Stimulated activated CD8-positive, alpha-beta memory T cell treated with anti-CD3 and anti-CD28 coated beads, Interleukin-15, amount 100 ng/mL, for 1 hour (primary cell): Measurements from ENCODE around the gene DRAM2.
A peak's percentile ranks its signal among the peaks of the same experiment; 100 is the strongest.

Experiments used
- DNase-seq: peaks from one replicate; pipeline ENCODE4 v3.0.0-alpha.2; 2020; ENCODE audit warnings: low read depth

The DRAM2 gene

GRCh38 chr1:111139956-111140679 lies at the start of gene DRAM2, which contains the start of gene CEPT1:
Gene DRAM2 (minus strand): TSS chr1:111140093. CDS start chr1:111131554, 8,539 bp downstream.
Gene CEPT1 (plus strand): TSS chr1:111140223. CDS start chr1:111147715, 7,492 bp downstream.
- DNase-seq: peak; percentile 90

- DNase-seq: no peak
Measured at GRCh38 chr1:111184663-111185062, 44.8 kb upstream of the DRAM2 start.

- no peak for DNase-seq
Measured at GRCh38 chr1:111183308-111184069, 43.6 kb upstream of the DRAM2 start.

GRCh38 chr1:111182052-111182451 lies 42.2 kb upstream of the DRAM2 start:
- DNase-seq: no peak

GRCh38 chr1:111179968-111180533 lies 40.2 kb upstream of the DRAM2 start:
- no peak for DNase-seq

- no peak for DNase-seq
Measured at GRCh38 chr1:111176678-111177077, 36.8 kb upstream of the DRAM2 start.

- DNase-seq: no peak
Measured at GRCh38 chr1:111175349-111175748, 35.5 kb upstream of the DRAM2 start.

- DNase-seq: no peak
Measured at GRCh38 chr1:111174070-111174469, 34.2 kb upstream of the DRAM2 start.

GRCh38 chr1:111172463-111172862 lies 32.6 kb upstream of the DRAM2 start:
- DNase-seq: no peak

- no peak for DNase-seq
Measured at GRCh38 chr1:111164151-111164550, 24.3 kb upstream of the DRAM2 start.

- no peak for DNase-seq
Measured at GRCh38 chr1:111163363-111163762, 23.5 kb upstream of the DRAM2 start.

GRCh38 chr1:111162488-111162880 lies 22.6 kb upstream of the DRAM2 start:
- DNase-seq: no peak

- no peak for DNase-seq
Measured at GRCh38 chr1:111161843-111162487, 22.1 kb upstream of the DRAM2 start.

- no peak for DNase-seq
Measured at GRCh38 chr1:111157431-111157830, 17.5 kb upstream of the DRAM2 start.

GRCh38 chr1:111154021-111154999 lies 14.4 kb upstream of the DRAM2 start:
- no peak for DNase-seq

- DNase-seq: no peak
Measured at GRCh38 chr1:111151838-111152237, 11.9 kb upstream of the DRAM2 start.

GRCh38 chr1:111148376-111148881 lies 8.5 kb upstream of the DRAM2 start:
- DNase-seq: no peak

GRCh38 chr1:111147948-111148347 lies 8.1 kb upstream of the DRAM2 start:
- DNase-seq: no peak

GRCh38 chr1:111145963-111146768 lies 6.3 kb upstream of the DRAM2 start:
- DNase-seq: no peak

- DNase-seq: no peak
Measured at GRCh38 chr1:111145542-111145941, 5.6 kb upstream of the DRAM2 start.
